Measurements from ENCODE around the gene STAT5A.

DNA sequence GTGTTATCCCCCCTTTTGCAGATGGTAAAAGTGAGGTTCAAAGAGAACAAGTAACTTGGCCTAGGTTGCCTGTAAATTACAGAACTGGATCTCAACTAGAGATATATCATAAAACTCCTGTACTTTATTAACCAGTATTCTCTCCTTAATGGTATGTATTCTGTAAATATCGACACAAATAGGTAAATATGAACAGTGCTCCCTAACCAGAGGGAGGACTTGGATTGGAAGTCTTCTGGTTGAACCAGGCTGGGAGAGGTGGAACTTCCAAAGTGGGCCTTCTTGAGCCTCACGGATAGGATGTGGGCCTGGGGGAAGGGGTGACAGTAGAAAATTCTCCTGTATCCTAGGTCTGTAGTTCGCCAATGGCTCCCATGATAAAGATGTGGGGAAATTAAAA, 7.7 kb downstream of the STAT5A start:
- TF ChIP-seq, protein P1, sequence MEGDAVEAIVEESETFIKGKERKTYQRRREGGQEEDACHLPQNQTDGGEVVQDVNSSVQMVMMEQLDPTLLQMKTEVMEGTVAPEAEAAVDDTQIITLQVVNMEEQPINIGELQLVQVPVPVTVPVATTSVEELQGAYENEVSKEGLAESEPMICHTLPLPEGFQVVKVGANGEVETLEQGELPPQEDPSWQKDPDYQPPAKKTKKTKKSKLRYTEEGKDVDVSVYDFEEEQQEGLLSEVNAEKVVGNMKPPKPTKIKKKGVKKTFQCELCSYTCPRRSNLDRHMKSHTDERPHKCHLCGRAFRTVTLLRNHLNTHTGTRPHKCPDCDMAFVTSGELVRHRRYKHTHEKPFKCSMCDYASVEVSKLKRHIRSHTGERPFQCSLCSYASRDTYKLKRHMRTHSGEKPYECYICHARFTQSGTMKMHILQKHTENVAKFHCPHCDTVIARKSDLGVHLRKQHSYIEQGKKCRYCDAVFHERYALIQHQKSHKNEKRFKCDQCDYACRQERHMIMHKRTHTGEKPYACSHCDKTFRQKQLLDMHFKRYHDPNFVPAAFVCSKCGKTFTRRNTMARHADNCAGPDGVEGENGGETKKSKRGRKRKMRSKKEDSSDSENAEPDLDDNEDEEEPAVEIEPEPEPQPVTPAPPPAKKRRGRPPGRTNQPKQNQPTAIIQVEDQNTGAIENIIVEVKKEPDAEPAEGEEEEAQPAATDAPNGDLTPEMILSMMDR (IDR thresholded peaks at IDR 0.05), result no peak
- no peak for TF ChIP-seq POLR2A (IDR thresholded peaks at IDR 0.05)
